ENCODE measurements around the gene DGAT2. TPM values are rescaled to one million over a fixed set of nuclear protein-coding genes. Genes with fewer than 3 reads are reported as not detected.

The DGAT2 gene, protein sequence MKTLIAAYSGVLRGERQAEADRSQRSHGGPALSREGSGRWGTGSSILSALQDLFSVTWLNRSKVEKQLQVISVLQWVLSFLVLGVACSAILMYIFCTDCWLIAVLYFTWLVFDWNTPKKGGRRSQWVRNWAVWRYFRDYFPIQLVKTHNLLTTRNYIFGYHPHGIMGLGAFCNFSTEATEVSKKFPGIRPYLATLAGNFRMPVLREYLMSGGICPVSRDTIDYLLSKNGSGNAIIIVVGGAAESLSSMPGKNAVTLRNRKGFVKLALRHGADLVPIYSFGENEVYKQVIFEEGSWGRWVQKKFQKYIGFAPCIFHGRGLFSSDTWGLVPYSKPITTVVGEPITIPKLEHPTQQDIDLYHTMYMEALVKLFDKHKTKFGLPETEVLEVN
- 1 to 10 TPM in 1 of 2 donors, under 1 TPM in 1; 1.00 to 3.1 TPM for total RNA-seq

DNA sequence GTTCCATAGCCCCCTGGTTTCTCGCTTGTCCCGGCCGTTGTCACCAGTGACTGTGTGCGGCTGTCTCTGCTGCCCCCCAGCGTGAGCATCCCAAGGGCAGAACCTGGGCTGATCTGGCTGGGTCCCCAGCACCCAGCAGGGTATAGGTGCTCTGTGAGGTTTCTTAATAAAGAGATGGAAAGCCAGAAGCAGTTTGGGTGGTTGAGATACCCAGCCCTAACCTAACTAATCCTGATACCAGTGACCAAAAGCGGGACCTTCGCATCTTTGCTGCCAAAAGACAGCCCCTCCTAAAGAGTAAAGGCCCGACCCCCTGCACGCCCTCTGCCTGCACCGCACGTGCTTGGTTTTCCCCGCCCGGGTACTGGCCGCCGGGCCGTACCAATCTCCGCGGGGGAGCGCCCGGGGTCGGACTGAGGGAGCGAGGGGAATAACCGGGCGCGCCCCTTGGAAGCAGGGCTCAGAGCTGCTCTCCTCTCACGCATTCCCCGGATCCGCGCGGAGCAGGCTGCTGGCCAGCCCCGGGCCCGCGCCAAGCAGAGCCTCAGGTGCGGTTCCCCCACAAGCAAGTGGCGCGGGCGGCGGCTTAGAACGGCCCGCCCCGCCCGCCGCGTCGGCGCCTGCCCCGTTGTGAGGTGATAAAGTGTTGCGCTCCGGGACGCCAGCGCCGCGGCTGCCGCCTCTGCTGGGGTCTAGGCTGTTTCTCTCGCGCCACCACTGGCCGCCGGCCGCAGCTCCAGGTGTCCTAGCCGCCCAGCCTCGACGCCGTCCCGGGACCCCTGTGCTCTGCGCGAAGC lies at the start of gene DGAT2:
Gene DGAT2, plus strand, starts transcription at position 667 of the 797 bp plus-strand sequence. CDS start 214 bp downstream, outside the sequence.
- Mint-ChIP-seq H3K9me3 (no peaks in the 10 kb centered on the region), H3K4me3 (peak within 1 kb of the TSS; percentile 58), H3K27me3 (peaks cover 29 to 33% of the 10 kb centered on the region in 2 donors), H3K36me3 (no peaks in the 10 kb centered on the region), H3K4me1 (ENCODE audit: low read depth in 2 of 2) (peaks cover 27 to 34% of the 10 kb centered on the region in 2 donors), H3K27ac (peak within 1 kb of the TSS; percentile 53 to 62)
- DNase-seq (ENCODE audit: low spot score) (peak; percentile 79), ATAC-seq (peak; percentile 86 to 87)

DNA sequence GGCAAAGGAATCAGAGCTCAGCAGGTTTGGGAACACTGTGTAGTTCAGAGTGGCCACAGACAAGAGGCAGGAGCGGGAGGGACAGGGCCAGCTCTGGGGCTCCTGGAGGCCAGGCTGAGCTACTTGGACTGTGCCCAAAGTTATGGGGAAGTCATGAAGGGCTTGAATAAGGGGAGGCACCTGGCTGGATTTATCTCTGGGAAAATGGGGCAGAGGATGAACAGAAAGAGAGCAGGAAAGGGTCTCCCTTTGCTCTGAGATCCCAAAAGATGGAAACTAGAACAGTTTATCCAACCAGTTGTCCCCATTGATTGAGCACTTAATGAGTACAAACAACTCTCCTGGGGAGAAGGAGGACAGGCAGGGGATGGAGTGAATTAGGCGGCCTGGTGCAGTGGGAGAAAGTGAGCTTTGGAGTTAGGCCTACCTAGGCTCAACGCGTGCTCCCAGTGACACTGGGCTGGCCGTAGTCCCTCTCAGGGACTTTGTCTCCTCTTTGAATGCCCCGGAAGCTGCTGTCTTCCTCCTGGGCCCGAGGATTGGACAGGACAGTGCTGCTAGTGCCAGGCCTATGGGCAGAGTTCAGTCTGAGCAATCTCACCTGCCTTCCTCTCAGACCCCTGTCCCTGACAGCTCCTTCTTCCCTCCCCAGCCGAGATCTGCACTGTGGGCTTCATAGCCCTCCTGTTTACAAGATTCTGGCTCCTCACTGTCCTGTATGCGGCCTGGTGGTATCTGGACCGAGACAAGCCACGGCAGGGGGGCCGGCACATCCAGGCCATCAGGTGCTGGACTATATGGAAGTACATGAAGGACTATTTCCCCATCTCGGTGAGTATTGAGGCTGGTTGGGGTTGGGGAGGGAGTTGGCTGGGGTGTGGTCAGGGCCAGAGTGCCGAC lies 49.0 kb upstream of the DGAT2 start:
- Mint-ChIP-seq H3K4me1 (ENCODE audit: low read depth in 2 of 2) (no peaks in the 10 kb centered on the region), H3K4me3 (no peak overlapping the region), H3K36me3 (no peaks in the 10 kb centered on the region), H3K27me3 (peaks cover 3 to 11% of the 10 kb centered on the region in 2 donors), H3K27ac (no peak overlapping the region), H3K9me3 (no peaks in the 10 kb centered on the region)
- DNase-seq (ENCODE audit: low spot score) (no peak), ATAC-seq (no peak)

DNA sequence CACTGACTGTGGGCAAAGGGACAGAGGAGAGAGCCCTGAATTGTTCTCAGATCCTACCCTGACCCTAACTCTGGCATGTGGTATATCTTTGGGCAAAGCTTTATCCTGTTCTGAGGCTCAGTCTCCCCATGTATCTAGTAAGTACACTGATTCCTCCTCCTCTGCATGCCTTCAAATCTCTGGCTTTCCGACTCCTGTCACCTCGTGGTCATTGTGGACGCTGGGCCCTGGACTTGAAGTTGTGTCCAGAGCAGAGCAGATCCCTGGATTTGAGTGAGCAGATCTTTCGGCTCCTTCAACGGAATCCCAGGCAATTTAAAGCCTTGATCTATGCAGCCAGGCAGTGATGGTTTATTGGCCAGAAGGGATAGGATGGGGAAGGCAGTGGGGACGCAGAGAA lies 47.9 kb upstream of the DGAT2 start:
- ATAC-seq (no peak), DNase-seq (ENCODE audit: low spot score) (no peak)
- no peaks in the 10 kb centered on the region for H3K4me1 Mint-ChIP-seq (ENCODE audit: low read depth in 2 of 2)
- H3K27me3 Mint-ChIP-seq = peaks cover 3 to 11% of the 10 kb centered on the region in 2 donors
- H3K9me3 Mint-ChIP-seq = no peaks in the 10 kb centered on the region
- no peak overlapping the region for H3K4me3 Mint-ChIP-seq
- no peak overlapping the region for H3K27ac Mint-ChIP-seq
- H3K36me3 Mint-ChIP-seq = no peaks in the 10 kb centered on the region

DNA sequence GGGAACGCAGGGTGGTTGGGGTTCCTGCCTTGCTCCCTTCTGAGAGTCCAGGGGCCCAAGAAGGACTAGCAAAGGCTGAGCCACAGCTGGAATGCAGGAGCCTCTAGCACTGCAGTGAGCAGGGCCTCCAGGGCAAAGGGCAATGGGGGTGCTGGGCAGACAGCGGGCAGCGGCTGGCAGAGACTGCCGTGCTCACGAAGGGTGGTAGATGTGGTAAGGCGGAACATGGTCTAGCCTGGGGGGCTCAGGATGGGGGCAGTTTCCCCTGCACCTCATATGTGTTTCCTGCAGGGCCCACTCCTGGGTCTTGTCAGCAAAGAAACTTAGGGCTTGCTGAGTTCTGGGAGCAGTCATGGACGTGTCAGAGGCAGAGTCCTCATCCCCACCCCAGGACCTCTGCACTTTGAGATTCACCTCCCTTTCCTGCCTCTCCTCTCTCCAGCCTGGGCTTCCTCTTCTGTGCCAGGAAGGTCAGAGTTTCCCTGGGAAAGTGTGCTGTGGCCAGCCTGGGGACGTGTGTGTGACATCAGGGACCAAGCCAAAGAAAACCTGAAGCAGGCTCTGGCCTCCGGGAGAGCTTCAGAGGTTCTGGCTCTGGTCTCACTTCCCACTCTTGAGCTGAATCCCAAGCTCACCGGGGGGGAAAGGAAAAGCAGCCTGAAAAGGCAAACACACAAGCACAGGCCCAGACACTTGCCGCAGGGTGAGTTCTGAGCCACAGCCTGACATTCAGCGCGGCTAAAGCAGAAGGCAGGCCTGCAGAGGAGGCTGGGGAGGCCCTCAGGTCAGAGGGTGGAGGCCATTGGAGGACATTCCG lies 46.5 kb upstream of the DGAT2 start:
- Mint-ChIP-seq H3K36me3 (no peaks in the 10 kb centered on the region), H3K4me1 (ENCODE audit: low read depth in 2 of 2) (no peaks in the 10 kb centered on the region), H3K27ac (no peak overlapping the region), H3K27me3 (peaks cover 1 to 3% of the 10 kb centered on the region in 2 donors), H3K9me3 (no peaks in the 10 kb centered on the region), H3K4me3 (no peak overlapping the region)
- ATAC-seq (no peak), DNase-seq (ENCODE audit: low spot score) (no peak)

DNA sequence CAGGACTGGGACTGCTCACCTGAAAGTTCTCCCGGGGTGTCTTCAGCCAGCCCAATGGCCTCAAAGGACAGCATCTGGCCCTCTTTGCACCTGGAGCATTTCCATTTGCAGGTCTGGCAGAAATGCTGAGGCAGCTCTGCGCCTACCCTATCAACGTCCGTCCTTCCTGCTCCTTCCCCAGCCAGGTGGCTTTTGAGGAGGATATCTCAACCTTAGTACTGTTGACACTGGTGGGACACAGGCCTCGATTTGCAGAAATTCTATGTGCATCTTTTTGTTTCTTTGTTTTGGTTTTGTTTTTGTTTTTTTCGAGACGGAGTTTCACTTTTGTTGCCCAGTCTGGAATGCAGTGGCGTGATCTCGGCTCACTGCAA lies 45.9 kb upstream of the DGAT2 start:
- Mint-ChIP-seq H3K4me3 (no peak overlapping the region), H3K27ac (no peak overlapping the region), H3K9me3 (no peaks in the 10 kb centered on the region), H3K36me3 (no peaks in the 10 kb centered on the region), H3K27me3 (no peaks in the 10 kb centered on the region), H3K4me1 (ENCODE audit: low read depth in 2 of 2) (no peaks in the 10 kb centered on the region)
- ATAC-seq (no peak), DNase-seq (ENCODE audit: low spot score) (no peak)

DNA sequence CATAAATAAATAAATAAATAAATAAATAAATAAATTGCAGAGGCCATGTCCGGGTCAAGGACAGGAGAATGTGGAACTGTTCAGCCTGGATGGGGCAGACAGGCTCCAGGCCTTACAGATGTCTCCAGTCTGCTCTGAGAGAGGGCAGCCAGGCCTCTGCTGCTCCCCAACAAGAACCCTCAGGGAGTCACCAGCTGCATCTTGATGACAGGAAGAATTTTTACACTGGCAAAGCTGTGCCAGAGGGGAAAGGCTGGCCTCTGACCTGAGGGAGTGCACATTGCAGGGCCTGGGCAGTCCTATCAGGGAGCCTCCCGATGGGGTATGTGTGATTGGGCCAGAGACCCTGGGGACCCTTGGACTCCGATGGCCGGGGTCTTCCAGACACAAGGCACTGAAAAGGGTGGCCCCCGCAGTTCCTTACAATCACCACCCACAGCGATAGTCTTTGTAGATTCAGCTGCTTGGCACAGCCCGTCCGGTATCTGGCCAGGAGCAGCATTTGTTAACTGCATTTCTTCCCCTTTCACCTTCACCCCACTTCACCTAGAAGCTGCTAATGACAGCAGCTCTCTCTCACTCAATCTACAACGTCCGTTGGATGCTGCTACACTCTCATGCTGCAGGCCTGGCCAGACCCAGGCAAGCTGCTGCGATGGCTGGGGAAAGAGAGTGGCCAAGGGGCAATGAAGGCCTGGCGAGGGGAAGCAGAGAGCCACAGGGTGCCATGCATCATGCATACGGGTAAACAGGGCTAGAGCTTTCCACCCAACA lies 42.8 kb upstream of the DGAT2 start:
- H3K9me3 Mint-ChIP-seq = no peaks in the 10 kb centered on the region
- H3K4me1 Mint-ChIP-seq (ENCODE audit: low read depth in 2 of 2) = no peaks in the 10 kb centered on the region
- no peak for DNase-seq (ENCODE audit: low spot score)
- H3K27me3 Mint-ChIP-seq = no peaks in the 10 kb centered on the region
- no peak overlapping the region for H3K27ac Mint-ChIP-seq
- no peak overlapping the region for H3K4me3 Mint-ChIP-seq
- H3K36me3 Mint-ChIP-seq = no peaks in the 10 kb centered on the region
- ATAC-seq = no peak

DNA sequence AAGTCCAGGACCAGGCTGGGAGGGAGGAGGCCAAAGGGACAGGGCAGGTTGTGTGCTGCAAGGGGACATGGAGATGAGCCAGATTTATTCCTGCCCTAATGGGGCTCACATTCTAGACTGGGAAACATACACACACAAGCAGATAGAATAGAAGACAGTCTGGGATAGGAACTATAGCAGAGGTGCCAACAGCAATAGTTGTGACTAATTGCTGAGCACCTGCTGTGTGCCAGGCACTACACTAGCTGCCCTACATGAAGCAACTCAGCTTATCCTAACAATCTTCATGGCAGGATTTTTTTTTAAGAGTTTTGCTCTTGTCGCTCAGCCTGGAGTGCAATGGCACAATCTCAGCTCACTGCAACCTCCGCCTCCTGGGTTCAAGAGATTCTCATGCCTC lies 39.6 kb upstream of the DGAT2 start:
- Mint-ChIP-seq H3K36me3 (no peaks in the 10 kb centered on the region), H3K4me3 (no peak overlapping the region), H3K4me1 (ENCODE audit: low read depth in 2 of 2) (no peaks in the 10 kb centered on the region), H3K27me3 (peaks cover 2 to 8% of the 10 kb centered on the region in 2 donors), H3K27ac (no peak overlapping the region), H3K9me3 (no peaks in the 10 kb centered on the region)
- no peak for ATAC-seq
- no peak for DNase-seq (ENCODE audit: low spot score)

DNA sequence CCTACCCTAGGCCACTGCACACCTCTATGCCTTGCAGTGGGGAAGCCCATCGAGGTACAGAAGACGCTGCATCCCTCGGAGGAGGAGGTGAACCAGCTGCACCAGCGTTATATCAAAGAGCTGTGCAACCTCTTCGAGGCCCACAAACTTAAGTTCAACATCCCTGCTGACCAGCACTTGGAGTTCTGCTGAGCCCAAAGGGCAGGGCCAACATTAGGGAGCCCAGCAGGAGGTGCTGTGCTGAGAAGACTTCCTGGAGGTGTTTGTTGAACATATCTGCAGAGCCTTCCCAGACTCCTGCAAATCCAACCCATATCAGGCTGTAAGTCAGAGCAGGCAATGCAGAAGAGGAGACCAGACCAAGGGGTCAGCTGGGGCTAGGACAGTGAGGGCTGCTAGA lies 37.5 kb upstream of the DGAT2 start:
- Mint-ChIP-seq H3K4me1 (ENCODE audit: low read depth in 2 of 2) (no peaks in the 10 kb centered on the region), H3K36me3 (no peaks in the 10 kb centered on the region), H3K27ac (no peak overlapping the region), H3K27me3 (peaks cover 4 to 8% of the 10 kb centered on the region in 2 donors), H3K9me3 (no peaks in the 10 kb centered on the region), H3K4me3 (no peak overlapping the region)
- DNase-seq (ENCODE audit: low spot score) = no peak
- no peak for ATAC-seq

DNA sequence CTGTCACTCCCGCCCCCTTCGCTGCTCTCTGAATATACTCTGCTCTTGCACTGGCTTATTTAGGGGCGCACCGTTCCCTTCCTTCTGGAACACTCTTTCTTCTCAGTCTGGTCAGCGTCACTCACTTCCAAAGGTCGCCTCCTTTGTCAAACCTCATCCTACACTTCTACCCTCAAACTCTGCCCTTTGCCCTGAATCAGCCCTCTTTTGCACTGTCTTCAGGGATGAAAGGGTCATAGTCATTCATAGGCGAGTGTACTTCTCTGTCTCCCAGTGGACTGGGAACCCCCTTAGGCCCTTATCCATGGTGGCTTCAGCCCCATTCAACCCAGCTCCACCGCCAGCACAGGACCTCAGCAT lies 35.5 kb upstream of the DGAT2 start:
- Mint-ChIP-seq H3K27ac (no peak overlapping the region), H3K9me3 (no peaks in the 10 kb centered on the region), H3K27me3 (peaks cover 7 to 18% of the 10 kb centered on the region in 2 donors), H3K4me3 (no peak overlapping the region), H3K4me1 (ENCODE audit: low read depth in 2 of 2) (no peaks in the 10 kb centered on the region), H3K36me3 (no peaks in the 10 kb centered on the region)
- DNase-seq (ENCODE audit: low spot score) (no peak), ATAC-seq (no peak)

DNA sequence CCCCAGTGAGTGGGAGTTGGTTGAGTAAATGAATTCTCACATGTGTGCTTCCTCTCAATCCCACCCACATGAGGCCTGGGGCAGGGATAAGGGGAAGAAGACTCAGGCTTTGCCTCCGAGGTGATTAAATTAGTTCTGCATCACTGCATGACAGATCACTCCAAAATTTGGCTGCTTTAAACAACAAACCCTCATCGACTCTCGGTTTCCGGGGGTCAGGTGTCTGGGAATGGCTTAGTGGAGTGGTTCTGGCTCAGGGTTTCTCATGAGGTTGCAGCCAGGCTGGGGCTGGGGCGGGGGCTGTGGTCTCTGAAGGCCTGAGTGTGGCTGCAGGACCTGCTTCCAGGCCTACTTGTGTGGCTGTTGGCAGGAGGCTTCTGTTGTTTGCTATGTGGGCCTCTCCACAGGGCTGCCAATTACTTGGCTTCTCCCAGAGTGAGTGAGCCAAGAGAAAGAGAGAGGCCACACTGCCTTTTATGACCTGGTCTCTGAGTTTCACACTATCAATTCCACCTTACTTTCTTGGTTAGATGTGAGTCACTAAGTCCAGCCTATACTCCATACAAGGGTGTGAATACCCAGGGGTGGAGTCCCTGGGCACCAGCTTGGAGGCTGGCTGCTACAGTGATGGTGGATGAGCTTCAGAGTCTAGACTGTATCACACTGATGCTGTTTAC lies 35.0 kb upstream of the DGAT2 start:
- no peak overlapping the region for H3K27ac Mint-ChIP-seq
- ATAC-seq = peak in 1 of 2 donors; percentile 47
- no peak overlapping the region for H3K4me3 Mint-ChIP-seq
- H3K27me3 Mint-ChIP-seq = peaks cover 7 to 18% of the 10 kb centered on the region in 2 donors
- no peak for DNase-seq (ENCODE audit: low spot score)
- H3K36me3 Mint-ChIP-seq = no peaks in the 10 kb centered on the region
- H3K9me3 Mint-ChIP-seq = no peaks in the 10 kb centered on the region
- H3K4me1 Mint-ChIP-seq (ENCODE audit: low read depth in 2 of 2) = no peaks in the 10 kb centered on the region

DNA sequence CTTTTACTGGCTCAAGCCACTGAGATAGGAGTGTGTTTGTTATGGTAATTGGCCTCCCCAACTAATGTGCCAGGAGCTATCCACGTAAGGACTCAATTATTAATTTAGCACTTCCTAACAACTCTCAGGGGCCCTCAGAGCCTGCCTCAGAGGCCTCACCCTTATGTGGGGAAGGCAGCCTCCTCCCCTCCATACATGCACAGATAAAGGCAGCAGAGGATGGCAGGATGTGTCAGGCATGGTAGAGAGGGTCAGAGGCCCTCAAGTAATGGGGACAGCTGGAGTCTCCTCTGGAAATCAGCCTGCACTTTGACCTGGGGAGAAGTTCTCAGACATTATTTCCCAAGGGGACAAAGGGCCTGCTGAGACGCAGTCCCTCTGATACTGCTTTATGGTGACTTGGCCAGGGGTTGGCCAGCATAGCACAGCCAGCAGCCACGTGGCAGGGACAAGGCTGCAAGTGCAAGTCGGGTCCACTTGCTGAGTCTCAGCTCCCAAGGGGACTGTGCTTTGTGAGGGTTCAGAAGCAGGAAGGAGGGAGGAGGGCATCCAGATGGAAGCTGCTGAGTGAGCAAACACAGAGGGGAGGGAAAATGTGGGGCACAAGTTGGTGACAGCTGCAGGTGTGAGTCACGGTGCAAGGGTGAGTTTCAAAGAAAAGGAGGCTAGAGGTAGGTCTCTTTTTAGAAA lies 33.9 kb upstream of the DGAT2 start:
- H3K27me3 Mint-ChIP-seq = peaks cover 12 to 18% of the 10 kb centered on the region in 2 donors
- ATAC-seq = no peak

More for the DNA sequence above, 33.9 kb upstream of the DGAT2 start:
- Mint-ChIP-seq H3K4me1 (ENCODE audit: low read depth in 2 of 2) (no peaks in the 10 kb centered on the region), H3K36me3 (no peaks in the 10 kb centered on the region), H3K9me3 (no peaks in the 10 kb centered on the region), H3K27ac (no peak overlapping the region), H3K4me3 (no peak overlapping the region)
- DNase-seq (ENCODE audit: low spot score) = no peak

Data from natural killer cell treated with Interleukin-12 subunit alpha and Interleukin-12 subunit beta and Interleukin-15 and Interleukin-18, amount 100 ng/mL, for 72 hours (primary cell).